TTC549 (cell line): ENCODE measurements around the gene RNF13.

Experiments used
- FAIRE-seq: peaks from 2 replicates; lab custom pipeline; 2012; peaks lifted over from hg19 to GRCh38; lab: Jason Lieb, UNC

Gene RNF13

DNA sequence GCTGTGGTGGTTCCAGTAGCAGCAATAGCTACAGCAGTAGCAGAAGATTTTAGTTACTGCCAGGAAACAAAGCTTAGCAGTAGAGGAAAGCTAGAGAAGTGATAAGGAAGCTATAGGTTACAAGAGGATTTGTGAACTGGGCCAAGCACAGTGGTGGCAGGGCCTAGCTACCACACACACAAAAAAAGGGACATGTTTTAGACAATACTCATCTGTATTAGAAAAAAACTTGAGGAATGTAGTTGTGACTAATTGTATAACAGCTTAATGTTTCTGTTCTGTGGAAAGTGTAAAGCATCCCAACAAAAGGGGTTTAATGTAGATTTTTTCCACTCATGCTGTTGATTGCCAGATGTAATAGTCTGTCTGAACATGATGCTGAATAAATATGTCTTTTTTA, 187.6 kb downstream of the RNF13 start:
- no peak for FAIRE-seq

DNA sequence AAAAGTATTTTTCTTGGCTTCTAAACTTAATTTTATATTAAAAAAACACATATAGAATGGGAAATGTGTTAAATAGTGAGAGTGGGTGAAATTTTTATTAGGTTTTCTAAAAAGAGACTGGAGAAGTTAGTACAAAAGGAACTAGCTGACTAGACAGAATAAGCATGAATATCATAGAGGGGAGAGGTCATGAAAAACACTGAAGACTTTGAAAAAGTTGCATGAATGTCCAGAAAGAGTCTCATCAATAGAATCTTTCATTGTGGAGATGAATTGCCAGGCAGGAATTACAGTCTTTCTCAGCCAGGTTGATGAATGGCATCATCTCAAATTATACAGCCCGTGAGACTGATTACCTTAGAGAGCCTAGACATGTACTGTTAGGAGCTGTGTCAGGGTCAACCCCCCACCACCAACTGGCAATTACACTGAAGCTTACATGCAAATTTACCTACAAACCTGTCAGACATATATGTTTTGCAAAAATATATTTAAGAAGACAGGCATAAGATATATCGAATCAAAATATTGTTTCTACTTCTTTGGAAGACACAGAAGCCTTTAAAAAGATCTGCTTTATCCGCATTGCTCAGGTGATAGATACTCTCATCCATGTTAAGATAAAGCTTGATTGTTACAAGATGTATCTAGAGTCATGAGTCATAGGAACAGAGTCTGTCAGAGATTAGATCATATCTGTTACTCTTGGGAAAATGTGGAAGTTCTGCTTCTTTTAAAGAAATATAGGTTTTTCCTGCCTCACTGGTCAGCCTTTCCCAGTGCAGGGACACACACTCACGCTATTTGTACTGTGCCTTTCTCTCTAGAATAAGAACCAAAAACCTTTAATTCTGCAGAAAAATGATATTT, 192.5 kb downstream of the RNF13 start:
- no peak for FAIRE-seq

DNA sequence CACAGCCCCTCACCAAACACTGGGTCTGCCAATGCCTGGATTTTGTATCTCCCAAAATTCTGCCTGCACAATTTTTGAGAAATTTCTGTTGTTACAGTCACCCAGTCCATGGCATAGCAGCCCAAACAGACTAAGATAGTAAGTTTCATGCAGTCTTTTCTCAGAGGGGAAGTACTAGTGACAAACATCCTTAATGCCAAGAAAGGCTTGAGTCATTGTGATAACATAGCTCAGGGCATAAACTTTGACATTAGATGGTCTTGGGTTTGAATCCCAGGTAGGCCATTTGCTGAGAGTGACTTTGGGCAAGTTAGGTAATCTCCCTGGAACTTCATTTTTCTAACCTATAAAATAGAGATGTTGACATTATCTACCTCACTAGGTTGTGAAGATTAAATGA, 193.8 kb downstream of the RNF13 start:
- FAIRE-seq: no peak
